H1 (cell line): Measurements from ENCODE around the gene ING4. TPM values are rescaled to one million over a fixed set of nuclear protein-coding genes. Genes with fewer than 3 reads are reported as not detected.

ENCODE experiments used
- CTCF ChIA-PET: fragments of 300-600 bp; sonication (Branson Sonifier 250); formaldehyde crosslinking; loops from one replicate; lab custom pipeline; 2021; ENCODE audit not compliant: partially characterized antibody; lab: Charles Lee
- POLR2A ChIA-PET: fragments of 300-600 bp; sonication (Branson Sonifier 250); formaldehyde crosslinking; loops from one replicate; lab custom pipeline; 2021; ENCODE audit warnings: inconsistent platforms; ENCODE audit not compliant: partially characterized antibody; lab: Charles Lee
- DNase-seq, 2 experiments: peaks; one replicate each; pipeline versions ENCODE4 v3.0.0 to v3.0.0-alpha.2; 2010 to 2022; ENCODE audit warnings: low spot score in 2 of 2, low read depth in 1 of 2, mixed read lengths in 1 of 2
- FAIRE-seq: peaks from 2 replicates; lab custom pipeline; 2011; peaks lifted over from hg19 to GRCh38; lab: Jason Lieb, UNC
- H2AFZ ChIP-seq: 2 replicates; pipeline ENCODE4 v1.8.1; 2012; ENCODE audit warnings: low read length, inconsistent platforms
- H2AK5ac ChIP-seq: 2 replicates; pipeline ENCODE4 v1.6.1; 2013; ENCODE audit warnings: low read depth, low read length
- H2BK120ac ChIP-seq: replicated peaks from 2 replicates; pipeline ENCODE3; 2013; ENCODE audit warnings: low read depth, low read length, inconsistent platforms
- H2BK12ac ChIP-seq: 2 replicates; pipeline ENCODE4 v1.6.1; 2013; ENCODE audit warnings: low read depth, low read length
- H2BK15ac ChIP-seq: 2 replicates; pipeline ENCODE4 v1.6.1; 2013; ENCODE audit warnings: low read length
- H2BK20ac ChIP-seq: 2 replicates; pipeline ENCODE4 v1.6.1; 2013; ENCODE audit warnings: low read length
- H2BK5ac ChIP-seq: 2 replicates; pipeline ENCODE4 v1.6.1; 2013; ENCODE audit warnings: low read depth, low read length
- H3K14ac ChIP-seq: 2 replicates; pipeline ENCODE4 v1.6.1; 2013; ENCODE audit warnings: inconsistent platforms; ENCODE audit not compliant: insufficient read length
- H3K18ac ChIP-seq: 2 replicates; pipeline ENCODE4 v1.6.1; 2013; ENCODE audit warnings: low read length; ENCODE audit errors: extremely low read depth
- H3K23ac ChIP-seq: 2 replicates; pipeline ENCODE4 v1.6.1; 2013; ENCODE audit warnings: inconsistent platforms; ENCODE audit not compliant: insufficient read length
- H3K23me2 ChIP-seq: 2 replicates; pipeline ENCODE4 v1.6.1; 2013; ENCODE audit warnings: low read depth, low read length
- H3K27ac ChIP-seq: 2 replicates; pipeline ENCODE4 v1.6.1; 2011; ENCODE audit warnings: low read depth, low read length, inconsistent platforms
- H3K27me3 ChIP-seq, 4 experiments: replicated peaks in 1 of 4; 1 replicate in 1 of 4; 2 replicates in 3 of 4; pipeline versions ENCODE4 v1.6.1 to v1.8.1; 2011 to 2013; ENCODE audit warnings: low read length in 3 of 4, mild to moderate bottlenecking in 3 of 4, inconsistent platforms in 2 of 4, mixed read lengths in 2 of 4, moderate library complexity in 1 of 4; ENCODE audit not compliant: control insufficient read depth in 3 of 4, insufficient read depth in 3 of 4; ENCODE audit errors: extremely low read depth in 1 of 4
- H3K36me3 ChIP-seq, 4 experiments: 2 replicates each; pipeline versions ENCODE4 v1.6.1 to v1.8.1; 2011 to 2013; ENCODE audit warnings: mild to moderate bottlenecking in 4 of 4, low read length in 3 of 4, moderate library complexity in 2 of 4, control low read depth in 1 of 4, inconsistent platforms in 1 of 4; ENCODE audit not compliant: insufficient read depth in 4 of 4, control insufficient read depth in 2 of 4
- H3K4ac ChIP-seq: replicated peaks from 2 replicates; pipeline ENCODE3; 2013; ENCODE audit warnings: low read length, low read depth, mixed read lengths, inconsistent platforms; ENCODE audit not compliant: insufficient read length
- H3K4me1 ChIP-seq, 4 experiments: replicated peaks in 1 of 4; 1 replicate in 1 of 4; 2 replicates in 3 of 4; pipeline versions ENCODE4 v1.6.1 to v1.8.1; 2011 to 2013; ENCODE audit warnings: low read length in 3 of 4, inconsistent platforms in 2 of 4, mixed read lengths in 1 of 4; ENCODE audit not compliant: insufficient read depth in 4 of 4, control insufficient read depth in 3 of 4
- H3K4me2 ChIP-seq, 2 experiments: 2 replicates each; pipeline versions ENCODE4 v1.6.1 to v1.8.1; 2011 to 2013; ENCODE audit warnings: low read depth in 2 of 2, low read length in 2 of 2, control low read depth in 1 of 2, inconsistent platforms in 1 of 2, mild to moderate bottlenecking in 1 of 2; ENCODE audit not compliant: insufficient read depth in 1 of 2
- H3K4me3 ChIP-seq, 4 experiments: fragments of 200-600, 300-600 bp in 1 of 4; sonication (generic), shearing (Covaris generic), sonication (Bioruptor Twin) in 1 of 4; 2 replicates each; pipeline versions ENCODE4 v1.5.1 to v1.8.1; 2011 to 2016; ENCODE audit warnings: low read length in 4 of 4, low read depth in 3 of 4, control low read depth in 2 of 4, inconsistent platforms in 2 of 4, mild to moderate bottlenecking in 2 of 4, mixed read lengths in 1 of 4, moderate library complexity in 1 of 4; ENCODE audit not compliant: insufficient read depth in 2 of 4; ENCODE audit errors: extremely low read depth in 1 of 4
- H3K56ac ChIP-seq: replicated peaks from 2 replicates; pipeline ENCODE3; 2013; ENCODE audit warnings: low read depth, mild to moderate bottlenecking, mixed read lengths, low read length, inconsistent platforms; ENCODE audit not compliant: insufficient read length
- H3K79me1 ChIP-seq: 2 replicates; pipeline ENCODE4 v1.6.1; 2013; ENCODE audit warnings: low read depth, low read length, control low read depth
- H3K79me2 ChIP-seq, 2 experiments: 2 replicates each; pipeline versions ENCODE4 v1.6.1 to v1.8.1; 2012 to 2013; ENCODE audit warnings: low read length in 2 of 2, mild to moderate bottlenecking in 2 of 2, inconsistent platforms in 1 of 2; ENCODE audit not compliant: insufficient read depth in 2 of 2, control insufficient read depth in 1 of 2
- H3K9ac ChIP-seq, 4 experiments: replicated peaks in 1 of 4; 1 replicate in 1 of 4; 2 replicates in 3 of 4; pipeline versions ENCODE4 v1.6.1 to v1.8.1; 2011 to 2013; ENCODE audit warnings: low read depth in 3 of 4, low read length in 3 of 4, control low read depth in 2 of 4, mild to moderate bottlenecking in 2 of 4, moderate library complexity in 2 of 4, inconsistent platforms in 1 of 4; ENCODE audit errors: extremely low read depth in 1 of 4
- H3K9me3 ChIP-seq, 2 experiments: 2 replicates each; pipeline versions ENCODE4 v1.6.1 to v1.8.1; 2012 to 2013; ENCODE audit warnings: mild to moderate bottlenecking in 2 of 2, moderate library complexity in 2 of 2, control low read depth in 1 of 2, inconsistent platforms in 1 of 2, low read depth in 1 of 2, low read length in 1 of 2, mixed read lengths in 1 of 2; ENCODE audit not compliant: insufficient read depth in 2 of 2
- H4K20me1 ChIP-seq, 2 experiments: replicated peaks in 1 of 2; 2 replicates each; pipeline versions ENCODE3 to v1.8.1; 2011 to 2013; ENCODE audit warnings: inconsistent platforms in 2 of 2, low read length in 2 of 2, mild to moderate bottlenecking in 1 of 2; ENCODE audit not compliant: insufficient read depth in 2 of 2, control insufficient read depth in 1 of 2
- H4K5ac ChIP-seq: 2 replicates; pipeline ENCODE4 v1.6.1; 2013; ENCODE audit warnings: low read length, low read depth, mixed read lengths, inconsistent platforms; ENCODE audit not compliant: insufficient read length
- H4K8ac ChIP-seq: 2 replicates; pipeline ENCODE4 v1.8.0; 2013; ENCODE audit warnings: mild to moderate bottlenecking, moderate library complexity, low read length, inconsistent platforms; ENCODE audit not compliant: insufficient read depth; ENCODE audit errors: extremely low read depth
- H4K91ac ChIP-seq: replicated peaks from 2 replicates; pipeline ENCODE3; 2013; ENCODE audit warnings: low read length, mixed read lengths, inconsistent platforms; ENCODE audit not compliant: insufficient read length
- GABPA ChIP-seq: IDR thresholded peaks from 2 replicates; pipeline ENCODE4 v1.6.1; 2011; ENCODE audit warnings: mild to moderate bottlenecking, low read length, moderate library complexity, borderline replicate concordance; ENCODE audit not compliant: insufficient read depth
- SP1 ChIP-seq: IDR thresholded peaks from 2 replicates; pipeline ENCODE4 v1.6.1; 2011; ENCODE audit warnings: low read depth, low read length
- WGBS, 2 experiments: shearing (Covaris generic) in 1 of 2; methylation state at CpG; one replicate each; pipeline versions ENCODE4 v1.1.6 to v1.1.7; 2013 to 2015; ENCODE audit warnings: low lambda C conversion rate in 2 of 2, mixed read lengths in 2 of 2, inconsistent platforms in 1 of 2, low coverage in 1 of 2, missing lambda C conversion rate in 1 of 2; ENCODE audit not compliant: insufficient replicate concordance in 2 of 2, insufficient coverage in 1 of 2, insufficient read length in 1 of 2; ENCODE audit errors: extremely low coverage in 1 of 2, missing lambda C conversion rate in 1 of 2; 5-methylcytosine and 5-hydroxymethylcytosine counted together
- polyA plus RNA-seq, 7 experiments: library from polyadenylated mRNA; depleted of rRNA in 3 of 7; stranded (reverse) in 5 of 7; unstranded in 2 of 7; fragments of >200 nt in 5 of 7; fragments of 200-250 nt in 2 of 7; gene quantifications; 1 replicate in 5 of 7; 2 replicates in 1 of 7; 4 replicates in 1 of 7; pipeline versions ENCODE4 v1.2.1 to v1.2.3, GENCODE V29; 2011 to 2013; ENCODE audit warnings: missing spikeins in 2 of 7, mixed read lengths in 2 of 7
- total RNA-seq: library from RNA; stranded (reverse); fragmentation: NEBNext Ultra II Directional; extraction: Animal tissue kit (Norgen Biotek cat#: 25700); gene quantifications from 2 replicates; pipeline ENCODE4 v1.2.1, GENCODE V29; 2021

The ING4 gene
- total and polyA plus RNA-seq, 2 of the 8 experiments (the other 6 are each of a cell fraction or from before 2014, with no cell fraction given): 22.9 to 28.6 TPM

- H4K20me1 ChIP-seq: no peaks in the 10 kb centered on the region
- peak overlapping the region; percentile 75 for H4K5ac ChIP-seq
- peak overlapping the region; percentile 76 to 89 for H3K4me2 ChIP-seq
- H4K8ac ChIP-seq: peak overlapping the region; percentile 64; the same call in 1 of the 2 replicates
- H2AFZ ChIP-seq: 0 out of 2 replicates have a peak overlapping the region, but pooled peaks have one; percentile 39
- H3K79me2 ChIP-seq: no peaks in the 10 kb centered on the region
- H3K4ac ChIP-seq: peak overlapping the region; percentile 40
- H3K27me3 ChIP-seq: no peaks in the 10 kb centered on the region
- H3K9ac ChIP-seq: peak overlapping the region in 1 of 4 experiments; percentile 75; a peak in 1 of 7 replicates
- H3K9me3 ChIP-seq: no peaks in the 10 kb centered on the region
- H3K27ac ChIP-seq: no peak overlapping the region
- peak overlapping the region; percentile 95; the same call in 1 of the 2 replicates for H2BK15ac ChIP-seq
- peaks cover 15 to 22% (median 17%) of the 10 kb centered on the region in 4 experiments for H3K4me1 ChIP-seq
- CTCF ChIA-PET: interaction anchor here (0.6 to 2.4 kb wide), 12 partner anchors 8 to 260 kb away, joined by 3 to 11 read pairs (median 4); partner anchors contain the start of genes LPAR5 and PTMS
- no peak for TF ChIP-seq GABPA
- TF ChIP-seq SP1: no peak
- H3K23me2 ChIP-seq: peaks cover 6% of the 10 kb centered on the region; the same call in 1 of the 2 replicates
- peak overlapping the region; percentile 81 for H4K91ac ChIP-seq
- H3K23ac ChIP-seq: no peak overlapping the region
- DNase-seq: no peak
- peak overlapping the region; percentile 92; the same call in 1 of the 2 replicates for H3K18ac ChIP-seq
- H3K4me3 ChIP-seq: peak overlapping the region in 1 of 4 experiments; percentile 56; a peak in 3 of 8 replicates
- H2AK5ac ChIP-seq: 0 out of 2 replicates have a peak overlapping the region, but pooled peaks have one; percentile 45
- H3K79me1 ChIP-seq: no peaks in the 10 kb centered on the region
- H2BK120ac ChIP-seq: peak overlapping the region; percentile 25
- POLR2A ChIA-PET: interaction anchor here (0.6 to 3.4 kb wide), 24 partner anchors 10 to 324 kb away, joined by 3 to 19 read pairs (median 4); partner anchors contain the start of genes GAPDH and ZNF384
- peak overlapping the region; percentile 79; the same call in 1 of the 2 replicates for H2BK5ac ChIP-seq
- H3K14ac ChIP-seq: no peak overlapping the region
- no peak overlapping the region for H3K56ac ChIP-seq
- H2BK20ac ChIP-seq: peak overlapping the region; percentile 99; the same call in 1 of the 2 replicates
- 75% methylated on average over 7 of the region's 7 CpGs; no CpG with 5 or more reads in 1 of the 2 experiments for WGBS, 2 experiments
- no peaks in the 10 kb centered on the region for H3K36me3 ChIP-seq
- H2BK12ac ChIP-seq: peak overlapping the region; percentile 69
- no peak for FAIRE-seq
These were observed 50.3 kb downstream of the ING4 start for GRCh38 chr12:6612652-6613014.
